CD4-positive, CD25-positive, alpha-beta regulatory T cell (primary cell): ENCODE results near the gene NARF. TPM values are rescaled to one million over a fixed set of nuclear protein-coding genes. Genes with fewer than 3 reads are reported as not detected.
"Not testable (repeated sequence)": the region's sequence is repeated elsewhere in the genome, so short reads cannot be mapped to it uniquely, and the experiment has no call there.

Experiments used
- ATAC-seq, 2 donors: fragments of 150-1000 bp; cut with Tn5 transposase; one replicate each; pipeline ENCODE4 v1.10.0; 2021; ENCODE audit warnings: low read depth in 2 of 2, moderate number of reproducible peaks in 2 of 2, moderate library complexity in 1 of 2
- DNase-seq, 3 donors: peaks; one replicate each; pipeline versions ENCODE4 v3.0.0 to v3.0.0-alpha.2; 2012 to 2022; ENCODE audit warnings: mixed read lengths in 1 of 3
- H3K27ac ChIP-seq: one replicate; pipeline ENCODE4 v1.7.0; 2013; ENCODE audit warnings: mild to moderate bottlenecking, low read length; ENCODE audit not compliant: insufficient read depth, poor library complexity, severe bottlenecking
- H3K27me3 ChIP-seq: one replicate; pipeline ENCODE4 v1.7.0; 2013; ENCODE audit warnings: low read length; ENCODE audit not compliant: control insufficient read depth, insufficient read depth
- H3K36me3 ChIP-seq: one replicate; pipeline ENCODE4 v1.7.0; 2013; ENCODE audit warnings: mild to moderate bottlenecking, low read length, moderate library complexity; ENCODE audit not compliant: control insufficient read depth, insufficient read depth
- H3K4me1 ChIP-seq: 2 replicates; pipeline ENCODE4 v1.7.0; 2013; ENCODE audit warnings: mild to moderate bottlenecking, low read length; ENCODE audit not compliant: insufficient read depth, control insufficient read depth, poor library complexity, severe bottlenecking
- H3K4me3 ChIP-seq: one replicate; pipeline ENCODE4 v1.7.0; 2013; ENCODE audit warnings: low read depth, mild to moderate bottlenecking, low read length, moderate library complexity
- H3K9me3 ChIP-seq, 2 experiments: 1 replicate in 1 of 2; 2 replicates in 1 of 2; pipeline ENCODE4 v1.7.0; 2013; ENCODE audit warnings: low read length in 2 of 2, mild to moderate bottlenecking in 1 of 2, moderate library complexity in 1 of 2; ENCODE audit not compliant: control insufficient read depth in 2 of 2
- H3K27ac Mint-ChIP-seq, 3 donors: one replicate each; pipeline ENCODE4 v1.8.0; 2020 to 2022; ENCODE audit warnings: mild to moderate bottlenecking in 3 of 3, mixed read lengths in 3 of 3, moderate library complexity in 2 of 3
- H3K27me3 Mint-ChIP-seq: one replicate; pipeline ENCODE4 v1.8.0; 2022; ENCODE audit warnings: mild to moderate bottlenecking, mixed read lengths
- H3K36me3 Mint-ChIP-seq: one replicate; pipeline ENCODE4 v1.8.0; 2020; ENCODE audit warnings: mixed read lengths
- H3K4me1 Mint-ChIP-seq, 4 donors: one replicate each; pipeline ENCODE4 v1.8.0; 2020 to 2022; ENCODE audit warnings: mixed read lengths in 4 of 4, mild to moderate bottlenecking in 1 of 4
- H3K4me3 Mint-ChIP-seq, 4 donors: one replicate each; pipeline ENCODE4 v1.8.0; 2020 to 2022; ENCODE audit warnings: mild to moderate bottlenecking in 4 of 4, mixed read lengths in 4 of 4, moderate library complexity in 3 of 4
- H3K9me3 Mint-ChIP-seq, 7 donors: one replicate each; pipeline ENCODE4 v1.8.0; 2020 to 2022; ENCODE audit warnings: mixed read lengths in 7 of 7, mild to moderate bottlenecking in 3 of 7, moderate library complexity in 2 of 7
- polyA plus RNA-seq, 4 donors: library from polyadenylated mRNA; unstranded; fragments of 300-500 nt; fragmentation: Illumina TruSeq; gene quantifications; one replicate each; pipeline ENCODE4 v1.2.3, GENCODE V29; 2021
- total RNA-seq: library from RNA; stranded (reverse); gene quantifications from one replicate; pipeline ENCODE4 v1.2.3, GENCODE V29; 2022

The NARF gene
- total and polyA plus RNA-seq, 5 donors from 2014 or later, result 93.2 to 141 (median 112) TPM

DNA sequence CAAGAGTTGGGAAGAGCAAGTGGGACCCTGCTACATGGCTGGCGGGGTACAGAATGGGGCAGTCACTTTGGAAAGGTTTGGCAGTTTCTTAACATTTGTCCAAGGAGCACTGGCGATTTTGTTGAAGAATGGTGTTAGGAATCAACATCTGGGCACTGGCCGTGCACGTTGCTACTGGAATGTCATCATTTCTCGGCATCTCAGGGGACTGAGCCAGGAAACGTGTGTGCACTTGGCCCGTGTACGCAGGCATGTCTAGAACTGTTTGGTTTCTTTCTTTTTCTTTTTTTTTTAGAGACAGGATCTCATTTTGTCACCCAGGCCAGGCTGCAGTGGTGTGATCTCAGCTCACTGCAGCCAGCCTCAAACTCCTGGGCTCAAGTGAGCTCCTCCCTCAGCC is 43.7 kb downstream of the NARF start:
- H3K9me3 Mint-ChIP-seq, result peaks cover 0 to 1% (median 0%) of the 10 kb centered on the region in 7 donors
- Histone ChIP-seq H3K4me3 (no peak overlapping the region), H3K36me3 (no peaks in the 10 kb centered on the region), H3K4me1 (peaks cover 9% of the 10 kb centered on the region), H3K27me3 (no peaks in the 10 kb centered on the region), H3K27ac (no peak overlapping the region), H3K9me3 (no peaks in the 10 kb centered on the region)
- H3K27me3 Mint-ChIP-seq, result peaks cover 4% of the 10 kb centered on the region
- H3K4me3 Mint-ChIP-seq, result no peak overlapping the region
- DNase-seq (no peak), ATAC-seq (no peak)
- no peak overlapping the region for H3K27ac Mint-ChIP-seq
- H3K4me1 Mint-ChIP-seq, result peaks cover 0 to 19% (median 10%) of the 10 kb centered on the region in 4 donors
- H3K36me3 Mint-ChIP-seq, result no peaks in the 10 kb centered on the region

DNA sequence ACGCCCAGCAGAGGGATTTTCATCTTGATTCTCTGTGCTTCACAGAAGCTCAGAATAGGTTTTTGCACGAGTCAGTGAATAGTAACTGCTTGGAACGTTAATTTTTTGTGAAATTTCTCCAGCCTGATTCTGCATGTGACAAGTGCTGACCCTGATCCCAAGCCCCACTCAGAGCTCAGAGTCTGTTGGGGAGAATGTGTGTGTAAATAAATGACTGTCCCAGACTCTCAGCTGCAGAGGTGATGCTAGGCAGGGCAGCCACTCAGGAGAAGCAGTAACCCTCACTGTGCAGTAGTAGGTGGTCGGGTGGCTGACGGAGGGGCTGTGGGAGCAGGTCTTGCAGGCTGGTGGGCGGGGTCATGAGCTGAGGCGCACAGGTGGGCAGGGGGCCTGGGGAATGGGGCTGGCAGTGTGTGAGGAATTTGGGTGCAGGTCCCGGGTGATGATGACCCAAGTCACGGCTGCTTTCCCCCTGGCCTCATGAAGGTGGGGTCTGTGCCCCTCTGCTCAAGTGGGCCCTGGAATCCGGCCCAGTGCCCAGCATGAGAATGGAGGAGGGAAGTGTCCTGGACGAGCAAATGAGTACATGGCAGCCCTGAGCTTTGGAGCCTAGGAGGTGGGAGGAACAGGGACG is 44.7 kb downstream of the NARF start:
- Histone ChIP-seq H3K4me3 (no peak overlapping the region), H3K4me1 (peaks cover 4% of the 10 kb centered on the region), H3K27me3 (no peaks in the 10 kb centered on the region), H3K36me3 (no peaks in the 10 kb centered on the region), H3K9me3 (no peaks in the 10 kb centered on the region), H3K27ac (no peak overlapping the region)
- DNase-seq (no peak), ATAC-seq (no peak)
- Mint-ChIP-seq H3K36me3 (no peaks in the 10 kb centered on the region), H3K4me3 (no peak overlapping the region), H3K9me3 (peaks cover 0 to 1% (median 0%) of the 10 kb centered on the region in 7 donors), H3K27me3 (no peaks in the 10 kb centered on the region), H3K27ac (no peak overlapping the region), H3K4me1 (peaks cover 0 to 9% (median 5%) of the 10 kb centered on the region in 4 donors)

DNA sequence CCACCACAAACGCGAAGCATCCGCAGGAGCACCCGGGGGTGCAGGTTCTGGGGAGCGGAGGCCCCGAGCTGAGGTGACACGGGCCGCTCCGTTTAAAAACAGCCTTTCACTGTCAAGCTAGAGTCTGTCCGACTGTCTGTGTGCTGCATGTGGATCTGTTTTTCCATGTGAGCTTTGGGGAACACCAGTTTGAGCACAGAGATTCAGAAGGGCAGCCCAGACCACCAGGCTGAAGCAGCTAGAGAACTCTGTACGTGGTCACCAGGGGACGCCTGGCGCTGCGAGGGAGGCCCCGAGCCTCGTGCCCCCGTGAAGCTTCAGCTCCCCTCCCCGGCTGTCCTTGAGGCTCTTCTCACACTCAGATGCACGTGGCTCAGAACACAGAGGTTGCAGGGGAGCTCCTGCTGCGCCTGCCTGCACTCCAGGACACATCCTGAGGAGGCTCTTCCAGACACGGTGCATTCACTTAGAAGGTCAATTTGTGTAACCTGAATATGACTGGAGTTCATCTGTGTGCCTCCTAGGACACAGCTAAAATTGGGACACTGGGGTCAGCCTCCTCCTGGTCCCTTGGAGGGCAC is 45.3 kb downstream of the NARF start:
- Histone ChIP-seq H3K9me3 (no peaks in the 10 kb centered on the region), H3K27ac (no peak overlapping the region), H3K4me1 (peaks cover 4% of the 10 kb centered on the region), H3K4me3 (no peak overlapping the region), H3K36me3 (no peaks in the 10 kb centered on the region), H3K27me3 (no peaks in the 10 kb centered on the region)
- H3K27me3 Mint-ChIP-seq, result no peaks in the 10 kb centered on the region
- no peak overlapping the region for H3K27ac Mint-ChIP-seq
- no peak for DNase-seq
- H3K9me3 Mint-ChIP-seq, result peaks cover 0 to 1% (median 0%) of the 10 kb centered on the region in 7 donors
- no peak overlapping the region for H3K4me3 Mint-ChIP-seq
- peaks cover 0 to 7% (median 5%) of the 10 kb centered on the region in 4 donors for H3K4me1 Mint-ChIP-seq
- no peaks in the 10 kb centered on the region for H3K36me3 Mint-ChIP-seq
- ATAC-seq, result no peak

DNA sequence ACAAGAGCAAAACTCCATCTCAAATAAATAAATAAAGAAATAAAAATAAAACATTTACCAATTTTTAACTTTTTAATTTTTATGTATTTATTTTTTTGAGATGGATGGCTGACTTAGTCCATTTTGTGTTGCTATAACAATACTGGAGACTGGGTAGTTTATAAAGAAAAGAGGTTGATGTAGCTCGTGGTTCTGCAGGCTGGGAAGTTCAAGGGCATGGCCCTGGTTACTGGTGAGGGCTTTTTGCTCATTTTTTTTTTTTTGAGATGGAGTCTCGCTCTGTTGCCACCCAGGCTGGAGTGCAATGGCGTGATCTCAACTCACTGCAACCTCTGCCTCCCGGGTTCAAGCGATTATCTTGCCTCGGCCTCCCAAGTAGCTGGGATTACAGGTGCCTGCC is 46.8 kb downstream of the NARF start:
- H3K27ac ChIP-seq, result no peak overlapping the region
- H3K27me3 Mint-ChIP-seq, result no peaks in the 10 kb centered on the region
- peaks cover 0 to 7% (median 5%) of the 10 kb centered on the region in 4 donors for H3K4me1 Mint-ChIP-seq
- no peaks in the 10 kb centered on the region for H3K36me3 ChIP-seq
- DNase-seq (no peak), ATAC-seq (no peak)
- no peak overlapping the region for H3K4me3 ChIP-seq
- H3K27ac Mint-ChIP-seq, result no peak overlapping the region
- no peaks in the 10 kb centered on the region for H3K9me3 ChIP-seq
- H3K9me3 Mint-ChIP-seq, result peaks cover 0 to 1% (median 0%) of the 10 kb centered on the region in 7 donors
- H3K27me3 ChIP-seq, result no peaks in the 10 kb centered on the region
- no peak overlapping the region for H3K4me3 Mint-ChIP-seq
- peaks cover 4% of the 10 kb centered on the region for H3K4me1 ChIP-seq
- H3K36me3 Mint-ChIP-seq, result no peaks in the 10 kb centered on the region

DNA sequence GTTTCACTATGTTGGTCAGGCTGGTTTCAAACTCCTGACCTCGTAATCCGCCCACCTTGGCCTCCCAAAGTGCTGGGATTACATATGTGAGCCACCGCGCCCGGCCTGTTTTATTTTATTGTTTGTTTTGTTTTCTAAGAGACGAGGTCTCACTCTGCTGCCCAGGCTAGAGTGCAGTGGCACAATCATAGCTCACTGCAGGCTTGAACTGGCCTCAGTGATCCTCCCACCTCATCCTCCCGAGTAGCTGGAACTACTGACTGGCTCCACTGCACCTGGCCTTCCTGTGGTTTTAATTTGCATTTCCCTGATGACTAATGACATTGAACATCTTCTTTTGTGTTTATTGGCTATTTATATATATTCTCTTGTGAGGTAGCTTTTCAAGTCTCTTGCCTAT is 47.9 kb downstream of the NARF start:
- peak overlapping the region; percentile 28 to 84 (median 44) for H3K27ac Mint-ChIP-seq
- H3K27ac ChIP-seq, H3K4me1 Mint-ChIP-seq, H3K4me1 ChIP-seq, H3K9me3 ChIP-seq, H3K36me3 Mint-ChIP-seq, H3K27me3 Mint-ChIP-seq, H3K36me3 ChIP-seq, H3K4me3 ChIP-seq, H3K9me3 Mint-ChIP-seq, H3K27me3 ChIP-seq: not testable (repeated sequence)
- DNase-seq (peak in 1 of 3 donors; percentile 70), ATAC-seq (peak; percentile 47 to 62)
- peak overlapping the region in 1 of 4 donors; percentile 58 for H3K4me3 Mint-ChIP-seq

DNA sequence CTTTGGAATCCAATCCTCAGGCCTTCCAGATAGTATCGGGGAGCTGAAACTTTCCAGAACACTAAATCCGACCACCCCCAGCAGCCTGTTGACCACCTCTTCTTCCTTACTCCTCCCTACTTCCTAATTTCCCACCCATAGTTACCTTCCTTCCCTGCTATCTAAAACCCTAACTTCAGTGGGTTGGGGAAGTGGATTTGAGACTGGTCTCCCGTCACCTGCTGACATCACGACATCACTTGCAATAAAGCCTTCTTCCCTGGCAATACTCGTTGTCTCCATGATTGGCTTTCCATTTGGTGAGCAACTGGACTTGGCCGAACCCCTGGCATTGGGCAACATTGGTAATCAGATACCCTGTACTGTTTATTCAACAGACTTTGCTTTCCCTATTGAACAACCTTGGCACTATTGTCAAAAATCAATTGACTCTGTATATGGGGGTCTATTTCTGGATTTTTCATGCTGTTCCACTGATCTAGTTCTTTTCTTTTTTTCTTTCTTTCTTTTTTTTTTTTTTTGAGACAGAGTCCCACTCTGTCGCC is 49.2 kb downstream of the NARF start:
- H3K4me1 ChIP-seq, result peaks cover 4% of the 10 kb centered on the region
- Mint-ChIP-seq H3K36me3 (no peaks in the 10 kb centered on the region), H3K4me3 (no peak overlapping the region), H3K4me1 (peaks cover 0 to 8% (median 5%) of the 10 kb centered on the region in 4 donors), H3K9me3 (peaks cover 0 to 1% (median 0%) of the 10 kb centered on the region in 7 donors), H3K27me3 (no peaks in the 10 kb centered on the region), H3K27ac (no peak overlapping the region)
- no peak overlapping the region for H3K4me3 ChIP-seq
- DNase-seq, result no peak
- H3K9me3 ChIP-seq, result no peaks in the 10 kb centered on the region
- H3K36me3 ChIP-seq, result no peaks in the 10 kb centered on the region
- no peaks in the 10 kb centered on the region for H3K27me3 ChIP-seq
- no peak overlapping the region for H3K27ac ChIP-seq
- no peak for ATAC-seq

DNA sequence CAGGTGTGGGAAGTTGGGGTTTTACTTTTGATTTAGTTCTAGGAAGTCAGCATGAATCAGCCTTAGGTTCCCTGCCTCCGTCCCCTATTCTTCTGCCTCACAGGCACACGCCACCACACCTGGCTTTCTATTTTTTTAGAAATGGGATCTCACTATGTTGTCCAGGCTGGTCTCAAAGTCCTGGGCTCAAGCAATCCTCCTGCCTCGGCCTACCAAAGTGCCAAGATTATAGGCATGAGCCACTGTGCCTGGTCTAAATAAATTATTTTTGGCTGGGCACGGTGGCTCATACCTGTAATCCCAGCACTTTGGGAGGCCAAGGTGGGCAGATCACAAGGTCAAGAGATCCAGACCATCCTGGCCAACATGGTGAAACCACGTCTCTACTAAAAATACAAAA is 53.1 kb downstream of the NARF start:
- peak overlapping the region in 1 of 4 donors; percentile 47 for H3K4me3 Mint-ChIP-seq
- not testable (repeated sequence) for H3K4me1 ChIP-seq, H3K27ac ChIP-seq, H3K27ac Mint-ChIP-seq, H3K27me3 Mint-ChIP-seq, ATAC-seq, H3K27me3 ChIP-seq, H3K36me3 ChIP-seq, H3K9me3 Mint-ChIP-seq, H3K9me3 ChIP-seq, H3K36me3 Mint-ChIP-seq, H3K4me1 Mint-ChIP-seq, DNase-seq, H3K4me3 ChIP-seq

DNA sequence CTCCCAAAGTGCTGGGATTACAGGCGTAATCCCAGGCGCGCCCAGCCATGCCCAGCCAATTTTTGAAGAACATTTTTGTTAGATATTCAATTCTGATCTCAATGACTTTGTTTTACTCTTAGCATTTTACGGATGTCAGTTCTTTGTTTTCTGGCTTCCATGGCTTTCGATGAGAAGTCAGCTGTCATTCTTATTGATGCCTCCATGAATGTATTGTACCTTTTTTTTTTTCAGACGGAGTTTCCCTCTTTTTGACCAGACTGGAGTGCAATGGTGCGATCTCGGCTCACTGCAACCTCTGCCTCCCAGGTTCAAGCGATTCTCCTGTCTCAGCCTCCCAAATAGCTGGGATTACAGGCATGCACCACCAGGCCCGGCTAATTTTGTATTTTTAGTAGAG is 55.3 kb downstream of the NARF start:
- H3K9me3 Mint-ChIP-seq, H3K27ac Mint-ChIP-seq: not testable (repeated sequence)

More for the DNA sequence above, 55.3 kb downstream of the NARF start:
- H3K36me3 Mint-ChIP-seq, H3K27me3 ChIP-seq, H3K4me3 ChIP-seq, H3K27ac ChIP-seq, H3K27me3 Mint-ChIP-seq, H3K4me1 ChIP-seq, H3K4me3 Mint-ChIP-seq, H3K36me3 ChIP-seq, DNase-seq, H3K4me1 Mint-ChIP-seq, H3K9me3 ChIP-seq, ATAC-seq: not testable (repeated sequence)
